ENCODE measurements around the gene CDC5L. TPM values are rescaled to one million over a fixed set of nuclear protein-coding genes. Genes with fewer than 3 reads are reported as not detected.

Gene CDC5L
- total RNA-seq, 4 donors from 2014 or later, result 12.3 to 19.2 (median 13.9) TPM

- H3K4me3 ChIP-seq (ENCODE audit: low read depth, poor library complexity, severe bottlenecking), result no peak overlapping the region
- TF ChIP-seq CTCF (IDR thresholded peaks at IDR 0.05) (no peak), POLR2A (IDR thresholded peaks at IDR 0.05) (no peak)
- DNase-seq (ENCODE audit: low spot score in 2 of 2), result no peak
- intact Hi-C loops (cut with DNase I; ENCODE audit: low total_unique reads), result no loop called here
Observed at GRCh38 chr6:44423306-44423705, 35.8 kb downstream of the CDC5L start.

GRCh38 chr6:44425951-44426350 is 38.4 kb downstream of the CDC5L start:
- DNase-seq (ENCODE audit: low spot score in 2 of 2), result no peak
- TF ChIP-seq CTCF (IDR thresholded peaks at IDR 0.05), result no peak
- WGBS, 2 donors, result 93 to 95% methylated on average over 6 of the region's 6 CpGs
- intact Hi-C loops (cut with DNase I; ENCODE audit: low total_unique reads), result no loop called here
- no peak overlapping the region for H3K4me3 ChIP-seq (ENCODE audit: low read depth, poor library complexity, severe bottlenecking)

- WGBS, 2 donors, result 71 to 73% methylated on average over 3 of the region's 3 CpGs
- intact Hi-C loops (cut with DNase I; ENCODE audit: low total_unique reads), result no loop called here
Observed at GRCh38 chr6:44428682-44429081, 41.2 kb downstream of the CDC5L start.

GRCh38 chr6:44430326-44430725 is 42.8 kb downstream of the CDC5L start:
- WGBS, 2 donors, result 81 to 83% methylated on average over 2 of the region's 2 CpGs
- H3K4me3 ChIP-seq (ENCODE audit: low read depth, poor library complexity, severe bottlenecking), result no peak overlapping the region
- intact Hi-C loops (cut with DNase I; ENCODE audit: low total_unique reads), result no loop called here
- DNase-seq (ENCODE audit: low spot score in 2 of 2), result no peak
- no peak for TF ChIP-seq CTCF (IDR thresholded peaks at IDR 0.05)
- no peak for TF ChIP-seq POLR2A (IDR thresholded peaks at IDR 0.05)

More at GRCh38 chr6:44428682-44429081, 41.2 kb downstream of the CDC5L start:
- no peak overlapping the region for H3K4me3 ChIP-seq (ENCODE audit: low read depth, poor library complexity, severe bottlenecking)
- TF ChIP-seq CTCF (IDR thresholded peaks at IDR 0.05) (no peak), POLR2A (IDR thresholded peaks at IDR 0.05) (no peak)
- DNase-seq (ENCODE audit: low spot score in 2 of 2), result no peak

- H3K4me3 ChIP-seq (ENCODE audit: low read depth, poor library complexity, severe bottlenecking), result no peak overlapping the region
- no peak for DNase-seq (ENCODE audit: low spot score in 2 of 2)
- intact Hi-C loops (cut with DNase I; ENCODE audit: low total_unique reads), result no loop called here
- TF ChIP-seq POLR2A (IDR thresholded peaks at IDR 0.05) (no peak), CTCF (IDR thresholded peaks at IDR 0.05) (no peak)
- WGBS, 2 donors, result 68 to 75% methylated on average over 1 of the region's 1 CpG
Observed at GRCh38 chr6:44431118-44431725, 43.7 kb downstream of the CDC5L start.

GRCh38 chr6:44432227-44432626 is 44.7 kb downstream of the CDC5L start:
- TF ChIP-seq CTCF (IDR thresholded peaks at IDR 0.05) (no peak), POLR2A (IDR thresholded peaks at IDR 0.05) (no peak)
- no peak for DNase-seq (ENCODE audit: low spot score in 2 of 2)
- no peak overlapping the region for H3K4me3 ChIP-seq (ENCODE audit: low read depth, poor library complexity, severe bottlenecking)
- WGBS, 2 donors, result 64 to 81% methylated on average over 2 of the region's 2 CpGs
- intact Hi-C loops (cut with DNase I; ENCODE audit: low total_unique reads), result no loop called here

All from lower leg skin (tissue), 4 donors.